Stomach (tissue), 9 donors: ENCODE data around the gene PDLIM7. TPM values are rescaled to one million over a fixed set of nuclear protein-coding genes. Genes with fewer than 3 reads are reported as not detected.

ENCODE experiments used
- DNase-seq, 2 donors: peaks; one replicate each; pipeline versions ENCODE4 v3.0.0 to v3.0.0-alpha.2; 2013 to 2019
- H3K27ac ChIP-seq, 5 donors: fragments of 200-600 bp in 4 of 5; sonication (generic) in 4 of 5; one replicate each; pipeline ENCODE4 v1.5.1; 2013 to 2019; ENCODE audit warnings: mild to moderate bottlenecking in 1 of 5, moderate library complexity in 1 of 5
- H3K27me3 ChIP-seq, 3 donors: fragments of 200-600 bp; sonication (generic); one replicate each; pipeline ENCODE4 v1.5.1; 2017 to 2019; ENCODE audit warnings: mixed run types in 1 of 3
- H3K36me3 ChIP-seq, 4 donors: fragments of 200-600 bp; sonication (generic); 1 replicate in 3 of 4; 2 replicates in 1 of 4; pipeline ENCODE4 v1.5.1; 2016 to 2019
- H3K4me1 ChIP-seq, 4 donors: fragments of 200-600 bp; sonication (generic); one replicate each; pipeline ENCODE4 v1.5.1; 2016 to 2019
- H3K4me3 ChIP-seq, 4 donors: fragments of 200-600 bp; sonication (generic) in 3 of 4; one replicate each; pipeline ENCODE4 v1.5.1; 2016 to 2019; ENCODE audit warnings: mild to moderate bottlenecking in 1 of 4
- H3K9me3 ChIP-seq, 4 donors: fragments of 200-600 bp; sonication (generic); one replicate each; pipeline ENCODE4 v1.5.1; 2016 to 2019
- CTCF ChIP-seq, 7 experiments: fragments of 450-650 bp in 4 of 7; fragments of 200-600 bp in 3 of 7; sonication (generic) in 3 of 7; IDR thresholded peaks; one replicate each; pipeline ENCODE4 v1.5.1; 2016 to 2019; ENCODE audit warnings: antibody characterized with exemption in 7 of 7, control low read depth in 2 of 7, mild to moderate bottlenecking in 1 of 7
- EP300 ChIP-seq: sonication (generic); formaldehyde crosslinking; IDR thresholded peaks from one replicate; pipeline ENCODE4 v1.6.1; 2017; ENCODE audit warnings: antibody characterized with exemption
- POLR2A ChIP-seq, 4 donors: fragments of 450-650 bp; IDR thresholded peaks; one replicate each; pipeline ENCODE4 v1.6.1; 2016; ENCODE audit warnings: antibody characterized with exemption in 4 of 4, control low read depth in 2 of 4, mild to moderate bottlenecking in 1 of 4, moderate library complexity in 1 of 4
- POLR2AphosphoS5 ChIP-seq, 3 donors: sonication (generic); formaldehyde crosslinking; IDR thresholded peaks; one replicate each; pipeline ENCODE4 v1.6.1; 2016; ENCODE audit warnings: antibody characterized with exemption in 3 of 3
- WGBS, 5 donors: extraction: QIAGEN DNeasy Blood & Tissue Kit in 3 of 5; methylation state at CpG; one replicate each; pipeline versions ENCODE4 v1.1.5 to v1.1.7; 2013 to 2018; 5-methylcytosine and 5-hydroxymethylcytosine counted together
- intact Hi-C: fragments of 100-400 bp; cut with DNase I; formaldehyde crosslinking; loops from one replicate; pipeline ENCODE4 v1.15.1; 2023; ENCODE audit warnings: low total_unique reads
- polyA plus RNA-seq, 3 donors: library from polyadenylated mRNA; stranded (reverse); fragments of 200-250 nt; gene quantifications; one replicate each; pipeline ENCODE4 v1.2.3, GENCODE V29; 2013
- total RNA-seq, 5 donors: library from RNA; depleted of rRNA; stranded (reverse); fragments of >200 nt; gene quantifications; one replicate each; pipeline versions ENCODE4 v1.1.0 to v1.2.3, GENCODE V29; 2014 to 2016
- donor health status: healthy with polysubstance abuse.
- donor health status: Bipolar disorder and iron deficiency.
- donor health status: healthy.

PDLIM7 gene
- total and polyA plus RNA-seq, 8 donors, result 14.6 to 142 (median 86.8) TPM

- Histone ChIP-seq H3K27me3 (no peaks in the 10 kb centered on the region), H3K36me3 (peaks cover 0 to 22% (median 12%) of the 10 kb centered on the region in 4 donors), H3K9me3 (no peaks in the 10 kb centered on the region), H3K27ac (no peak overlapping the region), H3K4me3 (no peak overlapping the region), H3K4me1 (peaks cover 0 to 18% (median 9%) of the 10 kb centered on the region in 4 donors)
- no peak for DNase-seq
- intact Hi-C loops, result loop anchor here (5.0 kb wide), 1 partner anchor 112 kb away; no protein-coding TSS in a partner anchor
- 85 to 92% (median 91%) methylated on average over 23 to 47 of the region's 47 CpGs for WGBS, 5 donors
- no peak for TF ChIP-seq POLR2A (IDR thresholded peaks at IDR 0.05)
- TF ChIP-seq CTCF (IDR thresholded peaks at IDR 0.05), result no peak
- TF ChIP-seq POLR2AphosphoS5 (IDR thresholded peaks at IDR 0.05), result no peak
- no peak for TF ChIP-seq EP300
Observed at GRCh38 chr5:177504086-177505056, 7.0 kb upstream of the PDLIM7 start.

- WGBS, 5 donors, result 73 to 89% (median 82%) methylated on average over 16 to 24 of the region's 24 CpGs
- Histone ChIP-seq H3K36me3 (peaks cover 0 to 22% (median 12%) of the 10 kb centered on the region in 4 donors), H3K9me3 (no peaks in the 10 kb centered on the region), H3K27me3 (no peaks in the 10 kb centered on the region), H3K4me3 (no peak overlapping the region), H3K27ac (no peak overlapping the region), H3K4me1 (peaks cover 1 to 16% (median 10%) of the 10 kb centered on the region in 4 donors)
- TF ChIP-seq EP300, result no peak
- no peak for TF ChIP-seq POLR2A (IDR thresholded peaks at IDR 0.05)
- TF ChIP-seq CTCF (IDR thresholded peaks at IDR 0.05), result no peak
- no peak for TF ChIP-seq POLR2AphosphoS5 (IDR thresholded peaks at IDR 0.05)
- intact Hi-C loops, result loop anchor here (5.0 kb wide), 1 partner anchor 111 kb away; no protein-coding TSS in a partner anchor
- DNase-seq, result no peak
Observed at GRCh38 chr5:177503351-177504085, 6.1 kb upstream of the PDLIM7 start.

- Histone ChIP-seq H3K36me3 (peaks cover 0 to 22% (median 12%) of the 10 kb centered on the region in 4 donors), H3K27ac (no peak overlapping the region), H3K4me1 (peaks cover 7 to 23% (median 16%) of the 10 kb centered on the region in 4 donors), H3K27me3 (no peaks in the 10 kb centered on the region), H3K4me3 (no peak overlapping the region), H3K9me3 (no peaks in the 10 kb centered on the region)
- 81 to 86% (median 83%) methylated on average over 16 of the region's 16 CpGs for WGBS, 5 donors
- DNase-seq, result no peak
- intact Hi-C loops, result loop anchor here (5.0 kb wide), 1 partner anchor 111 kb away; no protein-coding TSS in a partner anchor
- no peak for TF ChIP-seq POLR2A (IDR thresholded peaks at IDR 0.05)
- TF ChIP-seq CTCF (IDR thresholded peaks at IDR 0.05), result no peak
- no peak for TF ChIP-seq POLR2AphosphoS5 (IDR thresholded peaks at IDR 0.05)
- no peak for TF ChIP-seq EP300
Observed at GRCh38 chr5:177502886-177503285, 5.5 kb upstream of the PDLIM7 start.
